Stomach smooth muscle (tissue), 2 donors: ENCODE measurements around the gene AKR1C2.
"Not testable (repeated sequence)": the region's sequence is repeated elsewhere in the genome, so short reads cannot be mapped to it uniquely, and the experiment has no call there.

Experiments
- H3K27ac ChIP-seq: one replicate; pipeline ENCODE4 v1.7.0; 2013; ENCODE audit warnings: mild to moderate bottlenecking, low read length, inconsistent platforms
- H3K27me3 ChIP-seq, 2 donors: one replicate each; pipeline ENCODE4 v1.7.0; 2013; ENCODE audit warnings: low read length in 2 of 2; ENCODE audit not compliant: insufficient read depth in 2 of 2, control insufficient read depth in 1 of 2
- H3K36me3 ChIP-seq, 2 donors: one replicate each; pipeline ENCODE4 v1.7.0; 2013; ENCODE audit warnings: low read length in 2 of 2; ENCODE audit not compliant: control insufficient read depth in 2 of 2, insufficient read depth in 2 of 2
- H3K4me1 ChIP-seq: one replicate; pipeline ENCODE4 v1.7.0; 2013; ENCODE audit warnings: low read length; ENCODE audit not compliant: control insufficient read depth, insufficient read depth
- H3K4me3 ChIP-seq, 2 donors: one replicate each; pipeline ENCODE4 v1.7.0; 2013; ENCODE audit warnings: low read length in 2 of 2
- H3K9ac ChIP-seq, 2 donors: one replicate each; pipeline ENCODE4 v1.7.0; 2013; ENCODE audit warnings: low read length in 2 of 2, mild to moderate bottlenecking in 1 of 2
- H3K9me3 ChIP-seq, 2 donors: one replicate each; pipeline ENCODE4 v1.7.0; 2013; ENCODE audit warnings: low read length in 2 of 2; ENCODE audit not compliant: control insufficient read depth in 2 of 2
- donor health status: healthy.
- donor health status: Pancreatic carcinoma.

Gene AKR1C2

GRCh38 chr10:5010043-5010442 is 6.4 kb upstream of the AKR1C2 start:
- not testable (repeated sequence) for H3K27ac ChIP-seq, H3K9ac ChIP-seq, H3K4me1 ChIP-seq, H3K27me3 ChIP-seq, H3K9me3 ChIP-seq, H3K4me3 ChIP-seq, H3K36me3 ChIP-seq

DNA sequence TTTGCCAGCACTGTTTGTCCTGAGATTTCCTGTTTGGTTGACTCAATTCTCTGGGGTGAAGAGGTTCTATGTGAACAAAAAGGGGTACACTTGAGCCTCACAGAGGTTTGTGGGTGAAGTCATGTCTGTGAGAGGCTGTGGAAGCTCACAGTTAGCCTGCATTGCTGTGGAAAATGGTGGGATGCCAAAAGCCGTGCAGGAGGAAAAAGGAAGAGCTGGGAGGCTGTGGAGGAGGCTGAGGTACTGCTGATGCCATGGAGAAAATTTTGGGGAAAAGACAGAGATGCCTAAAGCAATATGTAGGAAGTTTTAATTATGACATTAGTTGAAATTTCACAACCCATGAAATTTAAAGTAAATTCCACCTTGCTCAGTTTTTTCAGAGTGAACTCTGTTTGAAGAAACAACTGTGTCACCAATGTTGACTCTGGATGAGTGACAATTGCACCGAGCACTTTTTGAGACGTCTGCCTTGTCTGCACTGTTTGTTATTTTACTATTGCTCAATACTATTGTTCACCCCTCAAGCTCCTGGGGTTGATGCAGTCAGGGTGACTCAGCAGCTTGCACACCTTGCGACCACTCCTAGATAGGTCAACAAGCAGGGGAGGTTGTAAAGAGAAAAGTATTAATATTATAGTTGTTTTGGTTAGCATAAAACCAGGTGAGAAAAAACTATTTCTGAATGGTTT is 5.3 kb upstream of the AKR1C2 start:
- H3K4me1 ChIP-seq, H3K4me3 ChIP-seq, H3K9me3 ChIP-seq, H3K27me3 ChIP-seq, H3K9ac ChIP-seq, H3K27ac ChIP-seq, H3K36me3 ChIP-seq: not testable (repeated sequence)

DNA sequence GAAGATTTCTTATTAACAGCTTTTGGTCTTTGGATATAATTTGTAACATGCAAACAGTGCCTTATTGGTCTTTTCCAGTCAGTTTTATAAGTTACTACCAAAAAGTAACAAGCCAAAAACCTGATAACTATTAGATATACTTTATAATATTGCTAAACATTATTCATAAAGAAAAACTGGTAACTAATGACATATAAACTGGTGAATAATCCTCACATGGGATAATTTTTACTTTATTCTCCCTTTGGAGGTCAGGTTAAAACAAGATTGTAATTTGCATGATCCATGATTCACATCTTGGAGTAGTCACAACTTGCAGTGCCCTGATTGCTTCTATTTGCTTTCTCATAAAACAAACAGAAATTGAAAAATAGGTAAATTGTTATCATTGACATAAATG is 844 bp upstream of the AKR1C2 start:
- not testable (repeated sequence) for H3K27me3 ChIP-seq, H3K9me3 ChIP-seq, H3K9ac ChIP-seq, H3K27ac ChIP-seq, H3K36me3 ChIP-seq, H3K4me3 ChIP-seq, H3K4me1 ChIP-seq

GRCh38 chr10:5004030-5004385 is 351 bp upstream of the AKR1C2 start:
- H3K4me3 ChIP-seq, H3K27me3 ChIP-seq, H3K36me3 ChIP-seq, H3K4me1 ChIP-seq, H3K27ac ChIP-seq, H3K9ac ChIP-seq, H3K9me3 ChIP-seq: not testable (repeated sequence)

- H3K36me3 ChIP-seq: peaks cover 0 to 2% of the 10 kb centered on the region in 2 donors
- H3K9me3 ChIP-seq: no peaks in the 10 kb centered on the region
- H3K4me1 ChIP-seq: no peaks in the 10 kb centered on the region
- H3K27me3 ChIP-seq: no peaks in the 10 kb centered on the region
- no peak overlapping the region for H3K9ac ChIP-seq
- H3K4me3 ChIP-seq: no peak overlapping the region
- H3K27ac ChIP-seq: no peak overlapping the region
These were observed 1.5 kb downstream of the AKR1C2 start for GRCh38 chr10:5002013-5002727.

GRCh38 chr10:4998671-4999070 is 5.0 kb downstream of the AKR1C2 start:
- H3K9me3 ChIP-seq: no peaks in the 10 kb centered on the region
- no peak overlapping the region for H3K4me3 ChIP-seq
- no peak overlapping the region for H3K9ac ChIP-seq
- no peak overlapping the region for H3K27ac ChIP-seq
- peaks cover 0 to 2% of the 10 kb centered on the region in 2 donors for H3K36me3 ChIP-seq
- no peaks in the 10 kb centered on the region for H3K27me3 ChIP-seq
- H3K4me1 ChIP-seq: no peaks in the 10 kb centered on the region

DNA sequence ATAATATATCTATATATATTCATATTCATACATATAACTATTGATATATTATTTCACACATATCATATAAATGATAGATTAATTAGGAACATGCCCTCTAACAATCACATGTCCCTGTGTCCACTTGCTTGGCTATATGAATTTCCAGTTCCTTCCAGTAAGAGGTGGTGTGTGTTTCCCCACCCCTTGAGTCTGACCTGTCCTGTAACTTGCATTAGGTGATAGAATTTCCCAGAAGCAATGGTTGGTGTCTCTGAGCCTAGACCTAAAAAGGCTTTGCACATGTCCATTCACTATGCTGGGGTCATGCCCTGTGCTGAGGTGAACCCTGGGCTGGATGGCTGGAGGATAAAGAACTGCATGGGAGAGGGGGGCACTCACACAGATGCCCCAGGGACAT is 9.4 kb downstream of the AKR1C2 start:
- not testable (repeated sequence) for H3K9ac ChIP-seq, H3K36me3 ChIP-seq, H3K9me3 ChIP-seq, H3K27ac ChIP-seq, H3K4me1 ChIP-seq, H3K27me3 ChIP-seq, H3K4me3 ChIP-seq

- H3K9ac ChIP-seq, H3K4me1 ChIP-seq, H3K27me3 ChIP-seq, H3K9me3 ChIP-seq, H3K4me3 ChIP-seq, H3K36me3 ChIP-seq, H3K27ac ChIP-seq: not testable (repeated sequence)
These were observed 11.1 kb downstream of the AKR1C2 start for GRCh38 chr10:4992564-4992963.

DNA sequence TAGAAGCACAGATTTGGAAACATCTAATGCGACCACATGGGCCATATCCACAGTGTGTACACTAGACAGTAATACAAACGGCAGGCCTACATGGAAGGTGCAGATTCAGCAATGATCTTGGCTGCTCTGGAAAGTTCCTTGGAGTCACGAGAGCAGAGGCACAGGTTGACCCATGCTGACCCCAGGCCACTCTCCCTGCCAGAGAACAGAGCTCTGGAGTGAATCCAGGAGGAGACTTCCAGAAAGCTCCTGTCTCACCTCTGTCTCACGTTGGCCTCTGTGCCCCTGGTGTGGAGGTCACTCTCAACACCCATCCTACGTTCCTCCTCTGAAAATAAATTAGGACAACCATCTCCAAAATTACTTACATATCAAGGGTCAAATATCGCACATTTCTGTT is 12.2 kb downstream of the AKR1C2 start:
- H3K9ac ChIP-seq, H3K9me3 ChIP-seq, H3K27me3 ChIP-seq, H3K36me3 ChIP-seq, H3K4me1 ChIP-seq, H3K27ac ChIP-seq, H3K4me3 ChIP-seq: not testable (repeated sequence)

- Histone ChIP-seq H3K4me1 (peaks cover 3% of the 10 kb centered on the region), H3K27ac (no peak overlapping the region), H3K27me3 (no peaks in the 10 kb centered on the region), H3K9me3 (no peaks in the 10 kb centered on the region), H3K9ac (no peak overlapping the region), H3K4me3 (no peak overlapping the region), H3K36me3 (peaks cover 0 to 3% of the 10 kb centered on the region in 2 donors)
These were observed 13.4 kb downstream of the AKR1C2 start for GRCh38 chr10:4990217-4990616.

DNA sequence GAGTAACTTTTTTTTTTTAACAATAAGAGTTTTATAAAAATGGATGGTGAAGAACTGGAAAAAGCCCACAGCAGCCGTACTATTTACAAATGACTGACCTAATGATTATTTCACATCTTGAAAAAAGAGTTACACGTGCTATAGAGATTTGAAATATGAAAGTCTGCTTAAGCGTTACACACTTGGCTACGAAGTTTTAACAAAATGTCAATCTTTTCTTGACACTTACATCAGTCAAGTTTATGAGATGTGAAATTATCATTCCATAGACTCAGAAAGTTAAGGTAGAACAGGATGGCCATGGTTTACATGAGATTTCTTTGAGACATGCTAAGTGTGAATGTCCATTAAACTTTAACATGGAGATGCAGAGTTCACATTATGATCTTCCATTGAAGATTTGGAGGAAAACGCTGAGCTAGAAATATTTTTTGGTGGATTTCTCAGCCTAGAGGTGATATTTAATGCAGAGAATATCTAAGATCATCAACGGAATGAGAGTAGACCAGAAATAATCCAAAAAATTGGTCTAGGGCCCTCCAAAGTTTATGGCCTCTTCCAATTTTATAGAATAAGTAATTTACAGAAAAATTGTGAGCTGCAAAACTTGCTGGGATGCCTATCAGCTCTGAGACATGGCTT is 15.5 kb downstream of the AKR1C2 start:
- not testable (repeated sequence) for H3K4me3 ChIP-seq, H3K9ac ChIP-seq, H3K9me3 ChIP-seq, H3K36me3 ChIP-seq, H3K27me3 ChIP-seq, H3K27ac ChIP-seq
- H3K4me1 ChIP-seq: peaks cover 14% of the 10 kb centered on the region
